KMS-11 (cell line): ENCODE measurements around the gene GPR35.
"Not testable (repeated sequence)": the region's sequence is repeated elsewhere in the genome, so short reads cannot be mapped to it uniquely, and the experiment has no call there.

ENCODE experiments used
- H2AFZ ChIP-seq: fragments of 200-600 bp; sonication (generic); 2 replicates; pipeline ENCODE4 v1.6.1; 2016; ENCODE audit warnings: antibody characterized with exemption, mixed run types, low read depth
- H3K27ac ChIP-seq: fragments of 200-600 bp; sonication (generic); 2 replicates; pipeline ENCODE4 v1.6.1; 2016; ENCODE audit warnings: mild to moderate bottlenecking, mixed run types
- H3K27me3 ChIP-seq: fragments of 200-600 bp; sonication (generic); 2 replicates; pipeline ENCODE4 v1.6.1; 2017; ENCODE audit warnings: mild to moderate bottlenecking, low read depth, mixed run types, moderate library complexity; ENCODE audit not compliant: insufficient read depth
- H3K36me3 ChIP-seq: fragments of 200-600 bp; sonication (generic); 2 replicates; pipeline ENCODE4 v1.6.1; 2017; ENCODE audit warnings: mild to moderate bottlenecking, mixed run types; ENCODE audit not compliant: insufficient read depth
- H3K4me1 ChIP-seq: fragments of 200-600 bp; sonication (generic); 2 replicates; pipeline ENCODE4 v1.6.1; 2016; ENCODE audit warnings: mild to moderate bottlenecking, low read depth, mixed run types; ENCODE audit not compliant: poor library complexity, severe bottlenecking
- H3K4me2 ChIP-seq: fragments of 200-600 bp; sonication (generic); 2 replicates; pipeline ENCODE4 v1.7.0; 2016; ENCODE audit warnings: mild to moderate bottlenecking, mixed run types
- H3K4me3 ChIP-seq: fragments of 200-600 bp; sonication (generic); IDR thresholded peaks from 2 replicates; pipeline ENCODE4 v1.6.1; 2017; ENCODE audit warnings: low read depth, low read length, mixed read lengths; ENCODE audit not compliant: insufficient read depth
- H3K79me2 ChIP-seq: fragments of 200-600 bp; sonication (generic); 2 replicates; pipeline ENCODE4 v1.6.1; 2016; ENCODE audit warnings: low read depth, mixed run types; ENCODE audit not compliant: insufficient read depth
- H3K9ac ChIP-seq: fragments of 200-600 bp; sonication (generic); 2 replicates; pipeline ENCODE4 v1.6.1; 2016; ENCODE audit warnings: mild to moderate bottlenecking, mixed run types
- H4K20me1 ChIP-seq: fragments of 200-600 bp; sonication (generic); 2 replicates; pipeline ENCODE4 v1.6.1; 2016; ENCODE audit warnings: mild to moderate bottlenecking, mixed run types; ENCODE audit not compliant: insufficient read depth
- CTCF ChIP-seq: fragments of 200-600 bp; sonication (generic); conservative IDR thresholded peaks from 2 replicates; pipeline ENCODE4 v1.6.1; 2017; ENCODE audit warnings: low read depth, mild to moderate bottlenecking, antibody characterized with exemption, low read length, moderate library complexity, mixed read lengths

The GPR35 gene

DNA sequence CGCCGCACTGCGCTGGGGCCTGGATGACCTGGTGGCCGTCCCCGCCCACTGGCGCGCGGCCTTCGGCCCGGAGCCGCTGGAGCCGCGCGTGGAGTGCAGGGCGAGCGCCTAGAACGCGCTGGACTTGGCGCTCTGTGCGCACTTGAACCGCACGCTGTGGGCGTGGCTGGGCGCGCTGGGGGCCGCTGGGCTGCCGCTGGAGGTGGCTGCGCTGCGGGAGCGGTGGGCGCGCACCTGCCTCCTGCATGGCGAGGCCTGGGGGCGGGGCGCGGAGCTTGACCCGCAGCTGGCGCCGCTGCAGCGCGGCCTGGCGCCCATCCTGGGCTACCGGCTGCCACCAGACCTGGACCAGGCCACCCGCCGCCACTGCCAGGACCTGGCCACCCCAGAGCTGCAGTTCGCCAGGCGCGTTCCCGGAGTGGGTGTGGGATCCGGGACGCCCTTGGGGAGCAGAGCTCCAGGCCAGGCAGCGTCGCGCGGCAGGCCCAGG, 47.5 kb downstream of the GPR35 start:
- Histone ChIP-seq H3K9ac (no peak overlapping the region), H3K4me2 (no peak overlapping the region), H3K4me3 (no peak overlapping the region), H3K27me3 (peaks cover 14% of the 10 kb centered on the region; the same call in 1 of the 2 replicates), H2AFZ (no peak overlapping the region), H3K27ac (no peak overlapping the region), H3K36me3 (no peaks in the 10 kb centered on the region), H3K79me2 (no peaks in the 10 kb centered on the region), H4K20me1 (no peaks in the 10 kb centered on the region), H3K4me1 (no peaks in the 10 kb centered on the region)
- TF ChIP-seq CTCF, result no peak

DNA sequence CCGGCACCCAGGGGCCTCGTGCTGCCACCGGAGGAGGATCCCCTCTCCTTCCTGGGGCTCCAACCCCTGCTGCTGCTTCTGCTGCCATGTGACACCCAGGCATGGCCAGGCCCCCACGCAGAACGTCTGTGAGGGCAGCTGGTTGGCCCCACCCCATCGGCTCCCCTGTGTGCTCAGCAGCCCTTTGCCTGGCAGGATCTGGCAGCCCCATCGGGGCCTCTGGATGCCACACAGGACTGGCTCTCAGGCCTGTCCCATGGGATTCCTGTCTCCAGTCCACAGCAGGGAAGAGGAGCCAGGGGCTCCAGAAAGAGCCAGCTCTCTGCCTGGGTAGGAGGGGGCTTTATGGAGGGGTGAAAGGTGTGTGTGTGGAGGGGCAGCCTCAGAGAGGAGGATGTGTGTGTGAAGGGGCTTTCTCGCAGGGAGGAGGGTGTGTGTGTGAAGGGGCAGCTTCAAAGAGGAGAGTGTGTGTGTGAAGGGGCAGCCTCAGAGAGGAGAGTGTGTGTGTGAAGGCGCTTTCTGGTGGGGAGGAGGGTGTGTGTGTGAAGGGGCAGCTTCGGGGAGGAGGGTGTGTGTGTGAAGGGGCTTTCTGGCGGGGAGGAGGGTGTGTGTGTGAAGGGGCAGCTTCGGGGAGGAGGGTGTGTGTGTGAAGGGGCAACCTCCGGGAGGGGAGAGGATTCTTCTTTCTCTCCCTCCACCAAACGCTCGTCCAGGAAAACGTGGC, 49.3 kb downstream of the GPR35 start:
- peaks cover 11% of the 10 kb centered on the region; the same call in 1 of the 2 replicates for H3K27me3 ChIP-seq
- not testable (repeated sequence) for H3K36me3 ChIP-seq, H4K20me1 ChIP-seq, H3K4me1 ChIP-seq, H3K4me3 ChIP-seq, H2AFZ ChIP-seq, H3K79me2 ChIP-seq, H3K9ac ChIP-seq, H3K27ac ChIP-seq, H3K4me2 ChIP-seq

DNA sequence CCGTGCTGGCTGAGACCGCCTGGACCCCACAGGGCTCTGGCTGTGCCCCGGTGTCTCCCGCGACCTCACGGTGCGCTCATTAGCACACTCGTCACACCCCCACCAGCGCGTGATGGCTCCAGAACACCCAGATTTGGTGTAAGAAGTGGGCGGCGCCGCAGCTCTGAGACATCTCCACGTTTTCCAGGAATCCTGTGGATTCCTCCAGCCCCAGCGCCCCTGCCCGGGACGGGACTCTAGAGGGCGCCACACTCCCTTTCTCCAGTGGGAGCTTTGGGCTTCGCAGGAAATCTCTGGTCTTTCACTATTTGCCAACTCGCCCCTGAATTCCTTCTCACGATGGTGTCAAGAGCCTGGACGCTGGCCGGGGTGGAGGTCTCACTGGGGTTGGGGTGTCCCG, 50.1 kb downstream of the GPR35 start:
- not testable (repeated sequence) for H3K9ac ChIP-seq, H3K4me2 ChIP-seq, H3K79me2 ChIP-seq, H3K4me3 ChIP-seq, H3K4me1 ChIP-seq, H2AFZ ChIP-seq, H3K27ac ChIP-seq, H3K36me3 ChIP-seq, H4K20me1 ChIP-seq
- peaks cover 11% of the 10 kb centered on the region; the same call in 1 of the 2 replicates for H3K27me3 ChIP-seq

- not testable (repeated sequence) for H2AFZ ChIP-seq, H3K4me1 ChIP-seq, H3K4me2 ChIP-seq, H3K9ac ChIP-seq, H3K4me3 ChIP-seq, H3K27me3 ChIP-seq, H3K79me2 ChIP-seq, H3K36me3 ChIP-seq, H3K27ac ChIP-seq, H4K20me1 ChIP-seq
Observed at GRCh38 chr2:240678043-240678442, 52.8 kb downstream of the GPR35 start.

DNA sequence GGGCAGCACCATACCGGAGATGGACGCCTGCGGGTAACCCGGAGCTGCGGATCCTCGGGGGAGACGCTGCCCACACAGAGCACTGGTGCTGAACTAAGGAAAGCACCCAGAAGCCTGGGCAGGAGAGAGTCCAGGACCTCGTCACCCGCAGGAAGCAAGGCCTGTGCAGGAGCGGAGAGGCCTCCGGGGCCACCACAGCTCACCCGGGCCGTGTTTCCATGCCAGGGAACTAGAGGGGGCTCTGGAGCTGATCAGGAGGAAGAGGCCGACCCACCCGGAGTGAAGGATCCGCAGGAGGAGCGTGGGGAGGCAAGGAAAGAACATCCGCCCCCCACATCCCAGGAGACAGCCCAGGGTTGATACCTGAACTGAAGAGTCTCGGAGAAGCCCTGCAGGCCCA, 53.6 kb downstream of the GPR35 start:
- not testable (repeated sequence) for H3K9ac ChIP-seq, H3K27me3 ChIP-seq, H3K27ac ChIP-seq, H3K4me3 ChIP-seq, H4K20me1 ChIP-seq, H2AFZ ChIP-seq, H3K4me1 ChIP-seq, H3K36me3 ChIP-seq, H3K79me2 ChIP-seq, H3K4me2 ChIP-seq

GRCh38 chr2:240680185-240680584, 54.9 kb downstream of the GPR35 start:
- not testable (repeated sequence) for H3K79me2 ChIP-seq, H3K4me1 ChIP-seq, H3K4me2 ChIP-seq, H3K27ac ChIP-seq, H4K20me1 ChIP-seq, H3K27me3 ChIP-seq, H3K9ac ChIP-seq, H3K4me3 ChIP-seq, H3K36me3 ChIP-seq, H2AFZ ChIP-seq
